K562 (cell line): Measurements from ENCODE around the gene ARFRP1. TPM values are rescaled to one million over a fixed set of nuclear protein-coding genes. Genes with fewer than 3 reads are reported as not detected.

Experiments
- EWSR1 ChIP-seq: fragments of 450-650 bp; IDR thresholded peaks from 2 replicates; pipeline ENCODE4 v1.6.1; 2018; ENCODE audit warnings: borderline replicate concordance, mild to moderate bottlenecking, low read depth, moderate library complexity; ENCODE audit not compliant: partially characterized antibody
- HEY1 ChIP-seq: fragments of 250-450 bp; sonication (Bioruptor Pico); IDR thresholded peaks from 2 replicates; pipeline ENCODE4 v1.5.0; 2020; ENCODE audit warnings: mild to moderate bottlenecking, moderate library complexity, borderline replicate concordance
- LEF1 ChIP-seq: fragments of 450-650 bp; IDR thresholded peaks from 2 replicates; pipeline ENCODE4 v1.6.1; 2016; ENCODE audit warnings: mild to moderate bottlenecking
- MYNN ChIP-seq, 2 experiments: sonication (generic); formaldehyde crosslinking in 1 of 2; IDR thresholded peaks; 2 replicates each; pipeline versions ENCODE4 v1.5.0 to v1.6.1; 2016 to 2020; ENCODE audit warnings: antibody characterized with exemption in 1 of 2, missing genetic modification reagents in 1 of 2
- NR2C2 ChIP-seq, 2 experiments: fragments of 200-800 bp in 1 of 2; sonication (Bioruptor generic) in 1 of 2; sonication (generic) in 1 of 2; formaldehyde crosslinking in 1 of 2; IDR thresholded peaks; 2 replicates each; pipeline versions ENCODE4 v1.6.1 to v1.8.0; 2016 to 2022; ENCODE audit warnings: mild to moderate bottlenecking in 1 of 2, missing compliant biosample characterization in 1 of 2, missing genetic modification characterization in 1 of 2, missing genetic modification reagents in 1 of 2
- PCBP1 ChIP-seq: fragments of 200-400 bp; formaldehyde crosslinking; IDR thresholded peaks from 2 replicates; pipeline ENCODE4 v1.6.1; 2018; ENCODE audit warnings: mild to moderate bottlenecking, low read depth, low read length; ENCODE audit not compliant: poor library complexity, severe bottlenecking
- SUPT5H ChIP-seq: fragments of 450-650 bp; IDR thresholded peaks from 2 replicates; pipeline ENCODE4 v1.6.1; 2016
- YY1 ChIP-seq, 3 experiments: IDR thresholded peaks; 2 replicates each; pipeline ENCODE4 v1.6.1; 2011; ENCODE audit warnings: low read length in 2 of 3, mild to moderate bottlenecking in 2 of 3, moderate library complexity in 2 of 3, borderline replicate concordance in 1 of 3, control low read depth in 1 of 3, low read depth in 1 of 3; ENCODE audit not compliant: insufficient read depth in 3 of 3, insufficient replicate concordance in 2 of 3, control insufficient read depth in 1 of 3, insufficient read length in 1 of 3; ENCODE audit errors: extremely low read depth in 1 of 3
- ZKSCAN1 ChIP-seq: fragments of 150-350 bp; IDR thresholded peaks from 2 replicates; pipeline ENCODE4 v1.6.1; 2016; ENCODE audit warnings: low read depth, low read length
- polyA plus RNA-seq, 8 experiments: library from polyadenylated mRNA; depleted of rRNA in 4 of 8; stranded (reverse) in 5 of 8; unstranded in 3 of 8; fragments of >200 nt; fragmentation: Nextera tagmentation in 2 of 8; fragmentation: Illumina TruSeq in 1 of 8; extraction: Ambion mirVana in 2 of 8; extraction: Trizol in 1 of 8; gene quantifications; 2 replicates each; pipeline versions ENCODE4 v1.2.1 to v1.2.3, GENCODE V29; 2011 to 2014; ENCODE audit warnings: inconsistent platforms in 1 of 8, missing spikeins in 1 of 8
- total RNA-seq, 7 experiments: library from RNA; depleted of rRNA in 6 of 7; stranded (reverse); fragments of >200 nt in 6 of 7; fragmentation: Illumina TruSeq in 2 of 7; extraction: Trizol in 2 of 7; gene quantifications; 2 replicates each; pipeline versions ENCODE4 v1.2.1 to v1.2.3, GENCODE V29; 2011 to 2021; ENCODE audit warnings: low replicate concordance in 1 of 7
- TF ChIP-seq, protein P1 (sequence below): sonication (generic); formaldehyde crosslinking; IDR thresholded peaks from 2 replicates; pipeline ENCODE4 v1.8.1; 2023; ENCODE audit warnings: mild to moderate bottlenecking, missing genetic modification reagents
- TF ChIP-seq, protein P2 (sequence below), 2 experiments: fragments of 200-800 bp in 1 of 2; sonication (Bioruptor generic) in 1 of 2; sonication (generic) in 1 of 2; formaldehyde crosslinking in 1 of 2; IDR thresholded peaks in 1 of 2; conservative IDR thresholded peaks in 1 of 2; 2 replicates each; pipeline versions ENCODE4 v1.5.0 to v1.6.1; 2016 to 2020; ENCODE audit warnings: missing compliant biosample characterization in 1 of 2, missing genetic modification characterization in 1 of 2, missing genetic modification reagents in 1 of 2
- TF ChIP-seq, protein P3 (sequence below): fragments of 450-650 bp; IDR thresholded peaks from 2 replicates; pipeline ENCODE4 v1.6.1; 2018; ENCODE audit not compliant: partially characterized antibody

ARFRP1 gene
- total and polyA plus RNA-seq, 9 of the 15 experiments (the other 6 are each of a cell fraction or from before 2014, with no cell fraction given), result 2.2 to 78.9 (median 37.3) TPM

DNA sequence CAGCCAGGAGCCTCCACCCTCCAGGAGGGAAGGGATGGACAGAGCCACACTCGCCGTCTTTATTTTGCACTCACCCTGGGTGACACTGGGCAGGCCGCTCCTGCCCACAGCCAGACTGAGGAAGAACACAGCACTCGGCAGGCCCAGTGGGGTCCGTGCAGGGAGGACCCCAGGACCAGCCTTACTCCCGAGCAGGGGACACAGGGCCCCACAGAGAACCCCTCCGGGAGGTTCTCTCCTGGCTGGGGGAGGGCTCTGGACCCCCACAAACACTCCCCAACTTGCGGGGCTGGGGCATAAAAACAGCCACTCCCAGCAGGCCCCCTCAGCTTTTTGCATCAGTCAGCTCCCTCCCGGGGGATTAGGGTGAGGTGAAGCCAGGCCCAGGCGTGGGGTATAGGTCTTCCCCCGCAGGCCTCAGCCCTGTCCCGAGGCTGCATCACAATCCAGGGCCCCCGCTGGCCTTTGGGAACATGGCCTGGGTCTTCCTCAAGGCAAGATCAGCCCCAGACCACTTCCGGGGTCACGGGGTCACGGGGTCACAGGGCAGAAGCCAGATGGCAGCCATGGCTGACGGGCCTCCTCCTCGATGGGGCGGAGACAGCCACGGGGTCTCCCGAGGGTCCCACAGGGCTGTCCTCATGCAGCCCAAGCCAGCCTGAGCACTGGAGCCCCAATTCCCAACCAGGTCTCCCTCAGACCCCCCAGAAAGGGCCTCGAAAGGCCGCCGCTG is 8.1 kb downstream of the ARFRP1 start (continued):
- TF ChIP-seq YY1 (IDR thresholded peaks at IDR 0.05; ENCODE audit: borderline replicate concordance in 1 of 3, control insufficient read depth in 1 of 3, extremely low read depth in 1 of 3, insufficient read depth in 3 of 3, insufficient read length in 1 of 3, insufficient replicate concordance in 2 of 3, low read depth in 1 of 3, low read length in 2 of 3) (peak in 2 of 3 experiments; percentile 24 to 71), MYNN (IDR thresholded peaks at IDR 0.05) (peak; percentile 55; the same call in 1 of the 2 replicates), MYNN (CRISPR knock-in tag; IDR thresholded peaks at IDR 0.05) (no peak), ZKSCAN1 (no peak), EWSR1 (no peak), LEF1 (no peak), PCBP1 (peak; percentile 72), NR2C2 (CRISPR knock-in tag; IDR thresholded peaks at IDR 0.05) (peak; percentile 94), NR2C2 (tag; IDR thresholded peaks at IDR 0.05) (peak; percentile 95), SUPT5H (no peak), HEY1 (CRISPR knock-in tag) (no peak)
- TF ChIP-seq, protein P1, sequence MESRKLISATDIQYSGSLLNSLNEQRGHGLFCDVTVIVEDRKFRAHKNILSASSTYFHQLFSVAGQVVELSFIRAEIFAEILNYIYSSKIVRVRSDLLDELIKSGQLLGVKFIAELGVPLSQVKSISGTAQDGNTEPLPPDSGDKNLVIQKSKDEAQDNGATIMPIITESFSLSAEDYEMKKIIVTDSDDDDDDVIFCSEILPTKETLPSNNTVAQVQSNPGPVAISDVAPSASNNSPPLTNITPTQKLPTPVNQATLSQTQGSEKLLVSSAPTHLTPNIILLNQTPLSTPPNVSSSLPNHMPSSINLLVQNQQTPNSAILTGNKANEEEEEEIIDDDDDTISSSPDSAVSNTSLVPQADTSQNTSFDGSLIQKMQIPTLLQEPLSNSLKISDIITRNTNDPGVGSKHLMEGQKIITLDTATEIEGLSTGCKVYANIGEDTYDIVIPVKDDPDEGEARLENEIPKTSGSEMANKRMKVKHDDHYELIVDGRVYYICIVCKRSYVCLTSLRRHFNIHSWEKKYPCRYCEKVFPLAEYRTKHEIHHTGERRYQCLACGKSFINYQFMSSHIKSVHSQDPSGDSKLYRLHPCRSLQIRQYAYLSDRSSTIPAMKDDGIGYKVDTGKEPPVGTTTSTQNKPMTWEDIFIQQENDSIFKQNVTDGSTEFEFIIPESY (CRISPR knock-in tag), result no peak
- TF ChIP-seq, protein P2, sequence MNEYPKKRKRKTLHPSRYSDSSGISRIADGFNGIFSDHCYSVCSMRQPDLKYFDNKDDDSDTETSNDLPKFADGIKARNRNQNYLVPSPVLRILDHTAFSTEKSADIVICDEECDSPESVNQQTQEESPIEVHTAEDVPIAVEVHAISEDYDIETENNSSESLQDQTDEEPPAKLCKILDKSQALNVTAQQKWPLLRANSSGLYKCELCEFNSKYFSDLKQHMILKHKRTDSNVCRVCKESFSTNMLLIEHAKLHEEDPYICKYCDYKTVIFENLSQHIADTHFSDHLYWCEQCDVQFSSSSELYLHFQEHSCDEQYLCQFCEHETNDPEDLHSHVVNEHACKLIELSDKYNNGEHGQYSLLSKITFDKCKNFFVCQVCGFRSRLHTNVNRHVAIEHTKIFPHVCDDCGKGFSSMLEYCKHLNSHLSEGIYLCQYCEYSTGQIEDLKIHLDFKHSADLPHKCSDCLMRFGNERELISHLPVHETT (CRISPR knock-in tag; conservative IDR thresholded peaks at IDR 0.05 in 1 of 2, IDR thresholded peaks at IDR 0.05 in 1 of 2), result no peak
- TF ChIP-seq, protein P3, sequence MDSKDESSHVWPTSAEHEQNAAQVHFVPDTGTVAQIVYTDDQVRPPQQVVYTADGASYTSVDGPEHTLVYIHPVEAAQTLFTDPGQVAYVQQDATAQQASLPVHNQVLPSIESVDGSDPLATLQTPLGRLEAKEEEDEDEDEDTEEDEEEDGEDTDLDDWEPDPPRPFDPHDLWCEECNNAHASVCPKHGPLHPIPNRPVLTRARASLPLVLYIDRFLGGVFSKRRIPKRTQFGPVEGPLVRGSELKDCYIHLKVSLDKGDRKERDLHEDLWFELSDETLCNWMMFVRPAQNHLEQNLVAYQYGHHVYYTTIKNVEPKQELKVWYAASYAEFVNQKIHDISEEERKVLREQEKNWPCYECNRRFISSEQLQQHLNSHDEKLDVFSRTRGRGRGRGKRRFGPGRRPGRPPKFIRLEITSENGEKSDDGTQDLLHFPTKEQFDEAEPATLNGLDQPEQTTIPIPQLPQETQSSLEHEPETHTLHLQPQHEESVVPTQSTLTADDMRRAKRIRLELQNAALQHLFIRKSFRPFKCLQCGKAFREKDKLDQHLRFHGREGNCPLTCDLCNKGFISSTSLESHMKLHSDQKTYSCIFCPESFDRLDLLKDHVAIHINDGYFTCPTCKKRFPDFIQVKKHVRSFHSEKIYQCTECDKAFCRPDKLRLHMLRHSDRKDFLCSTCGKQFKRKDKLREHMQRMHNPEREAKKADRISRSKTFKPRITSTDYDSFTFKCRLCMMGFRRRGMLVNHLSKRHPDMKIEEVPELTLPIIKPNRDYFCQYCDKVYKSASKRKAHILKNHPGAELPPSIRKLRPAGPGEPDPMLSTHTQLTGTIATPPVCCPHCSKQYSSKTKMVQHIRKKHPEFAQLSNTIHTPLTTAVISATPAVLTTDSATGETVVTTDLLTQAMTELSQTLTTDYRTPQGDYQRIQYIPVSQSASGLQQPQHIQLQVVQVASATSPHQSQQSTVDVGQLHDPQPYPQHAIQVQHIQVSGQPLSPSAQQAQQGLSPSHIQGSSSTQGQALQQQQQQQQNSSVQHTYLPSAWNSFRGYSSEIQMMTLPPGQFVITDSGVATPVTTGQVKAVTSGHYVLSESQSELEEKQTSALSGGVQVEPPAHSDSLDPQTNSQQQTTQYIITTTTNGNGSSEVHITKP, result no peak
